ENCODE measurements around the gene STAT5A.
A peak's percentile ranks its signal among the peaks of the same experiment; 100 is the strongest.
"Not testable (repeated sequence)": the region's sequence is repeated elsewhere in the genome, so short reads cannot be mapped to it uniquely, and the experiment has no call there.

STAT5A gene

DNA sequence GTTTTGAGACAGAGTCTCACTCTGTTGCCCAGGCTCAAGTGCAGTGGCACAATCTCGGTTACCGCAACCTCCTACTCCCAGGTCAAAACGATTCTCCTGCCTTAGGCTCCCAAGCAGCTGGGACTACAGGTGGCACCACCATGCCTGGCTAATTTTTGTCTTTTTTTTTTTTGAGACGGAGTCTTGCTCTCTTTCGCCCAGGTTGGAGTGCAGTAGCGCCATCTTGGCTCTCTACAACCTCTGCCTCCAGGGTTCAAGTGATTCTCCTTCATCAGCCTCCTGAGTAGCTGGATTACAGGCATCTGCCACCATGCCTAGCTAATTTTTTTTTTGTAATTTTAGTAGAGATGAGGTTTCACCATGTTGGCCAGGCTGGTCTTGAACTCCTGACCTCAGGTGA, 29.7 kb downstream of the STAT5A start:
- not testable (repeated sequence) for H2AK5ac ChIP-seq (ENCODE audit: low read length, severe bottlenecking); H2BK12ac ChIP-seq (ENCODE audit: low read length in 2 of 2); DNase-seq; H3K27me3 ChIP-seq (ENCODE audit: control insufficient read depth in 1 of 2, insufficient read depth in 1 of 2, low read length in 2 of 2); H3K27ac ChIP-seq (ENCODE audit: low read length, poor library complexity, severe bottlenecking); H3K18ac ChIP-seq (ENCODE audit: low read depth in 1 of 2, low read length in 2 of 2); H2BK120ac ChIP-seq (ENCODE audit: low read depth, low read length); H2BK5ac ChIP-seq (ENCODE audit: low read depth, low read length, poor library complexity, severe bottlenecking); H3K9me3 ChIP-seq (ENCODE audit: control insufficient read depth, low read length); H3K4me3 ChIP-seq (ENCODE audit: insufficient read depth in 1 of 2, low read depth in 1 of 2, low read length in 2 of 2); H4K91ac ChIP-seq (ENCODE audit: low read length); H3K14ac ChIP-seq (ENCODE audit: low read length in 2 of 2); H4K8ac ChIP-seq (ENCODE audit: low read length); H2AFZ ChIP-seq (ENCODE audit: low read depth, low read length); H3K9ac ChIP-seq (ENCODE audit: low read length); H3K4ac ChIP-seq (ENCODE audit: low read depth in 1 of 2, low read length in 2 of 2); H2BK15ac ChIP-seq (ENCODE audit: low read depth, poor library complexity, severe bottlenecking); H3K4me2 ChIP-seq (ENCODE audit: low read length, poor library complexity, severe bottlenecking); H3K4me1 ChIP-seq (ENCODE audit: control insufficient read depth, insufficient read depth, low read depth, low read length); H3K23ac ChIP-seq (ENCODE audit: low read length in 2 of 2)
- Histone ChIP-seq H3K79me1 (replicated peaks; ENCODE audit: low read length, poor library complexity, severe bottlenecking) (peaks cover 28% of the 10 kb centered on the region), H3K36me3 (ENCODE audit: control insufficient read depth in 1 of 2, insufficient read depth in 2 of 2, low read depth in 1 of 2, low read length in 2 of 2) (peaks cover 63 to 93% of the 10 kb centered on the region in 2 experiments)
- WGBS = 95% methylated on average over 6 of the region's 6 CpGs

- Histone ChIP-seq H3K9ac (ENCODE audit: low read length) (no peak overlapping the region), H3K79me1 (replicated peaks; ENCODE audit: low read length, poor library complexity, severe bottlenecking) (peaks cover 24% of the 10 kb centered on the region), H4K91ac (ENCODE audit: low read length) (no peak overlapping the region), H3K23ac (ENCODE audit: low read length in 2 of 2) (no peak overlapping the region), H2BK5ac (ENCODE audit: low read depth, low read length, poor library complexity, severe bottlenecking) (no peak overlapping the region), H2BK15ac (ENCODE audit: low read depth, poor library complexity, severe bottlenecking) (no peak overlapping the region), H3K36me3 (ENCODE audit: control insufficient read depth in 1 of 2, insufficient read depth in 2 of 2, low read depth in 1 of 2, low read length in 2 of 2) (peaks cover 61 to 90% of the 10 kb centered on the region in 2 experiments), H3K4ac (ENCODE audit: low read depth in 1 of 2, low read length in 2 of 2) (no peak overlapping the region), H3K9me3 (ENCODE audit: control insufficient read depth, low read length) (no peaks in the 10 kb centered on the region), H3K27me3 (ENCODE audit: control insufficient read depth in 1 of 2, insufficient read depth in 1 of 2, low read length in 2 of 2) (no peaks in the 10 kb centered on the region), H3K4me1 (ENCODE audit: control insufficient read depth, insufficient read depth, low read depth, low read length) (peaks cover 17% of the 10 kb centered on the region), H3K14ac (ENCODE audit: low read length in 2 of 2) (no peak overlapping the region), H2AK5ac (ENCODE audit: low read length, severe bottlenecking) (no peak overlapping the region), H2AFZ (ENCODE audit: low read depth, low read length) (no peak overlapping the region), H3K4me3 (ENCODE audit: insufficient read depth in 1 of 2, low read depth in 1 of 2, low read length in 2 of 2) (no peak overlapping the region), H3K27ac (ENCODE audit: low read length, poor library complexity, severe bottlenecking) (no peak overlapping the region), H2BK12ac (ENCODE audit: low read length in 2 of 2) (no peak overlapping the region), H2BK120ac (ENCODE audit: low read depth, low read length) (no peak overlapping the region), H4K8ac (ENCODE audit: low read length) (no peak overlapping the region), H3K18ac (ENCODE audit: low read depth in 1 of 2, low read length in 2 of 2) (no peak overlapping the region), H3K4me2 (ENCODE audit: low read length, poor library complexity, severe bottlenecking) (no peak overlapping the region)
- over 99% methylated on average over 4 of the region's 4 CpGs for WGBS
- DNase-seq = no peak
These were observed 33.3 kb downstream of the STAT5A start for GRCh38 chr17:42321555-42321954.

- Histone ChIP-seq H2AFZ (ENCODE audit: low read depth, low read length) (no peak overlapping the region), H3K79me1 (replicated peaks; ENCODE audit: low read length, poor library complexity, severe bottlenecking) (peaks cover 22% of the 10 kb centered on the region), H3K27me3 (ENCODE audit: control insufficient read depth in 1 of 2, insufficient read depth in 1 of 2, low read length in 2 of 2) (no peaks in the 10 kb centered on the region), H3K23ac (ENCODE audit: low read length in 2 of 2) (no peak overlapping the region), H3K14ac (ENCODE audit: low read length in 2 of 2) (no peak overlapping the region), H3K9me3 (ENCODE audit: control insufficient read depth, low read length) (no peaks in the 10 kb centered on the region), H2BK15ac (ENCODE audit: low read depth, poor library complexity, severe bottlenecking) (no peak overlapping the region), H3K9ac (ENCODE audit: low read length) (peak overlapping the region; percentile 39), H3K18ac (ENCODE audit: low read depth in 1 of 2, low read length in 2 of 2) (no peak overlapping the region), H4K91ac (ENCODE audit: low read length) (no peak overlapping the region), H2AK5ac (ENCODE audit: low read length, severe bottlenecking) (no peak overlapping the region), H3K4me1 (ENCODE audit: control insufficient read depth, insufficient read depth, low read depth, low read length) (peaks cover 18% of the 10 kb centered on the region), H4K8ac (ENCODE audit: low read length) (no peak overlapping the region), H3K36me3 (ENCODE audit: control insufficient read depth in 1 of 2, insufficient read depth in 2 of 2, low read depth in 1 of 2, low read length in 2 of 2) (peaks cover 56 to 90% of the 10 kb centered on the region in 2 experiments), H2BK120ac (ENCODE audit: low read depth, low read length) (no peak overlapping the region), H3K4me2 (ENCODE audit: low read length, poor library complexity, severe bottlenecking) (no peak overlapping the region), H2BK5ac (ENCODE audit: low read depth, low read length, poor library complexity, severe bottlenecking) (no peak overlapping the region), H2BK12ac (ENCODE audit: low read length in 2 of 2) (peak overlapping the region in 1 of 2 experiments; percentile 22), H3K27ac (ENCODE audit: low read length, poor library complexity, severe bottlenecking) (no peak overlapping the region), H3K4ac (ENCODE audit: low read depth in 1 of 2, low read length in 2 of 2) (no peak overlapping the region), H3K4me3 (ENCODE audit: insufficient read depth in 1 of 2, low read depth in 1 of 2, low read length in 2 of 2) (no peak overlapping the region)
- 42% methylated on average over 9 of the region's 10 CpGs for WGBS
- DNase-seq = peak; percentile 93
These were observed 34.3 kb downstream of the STAT5A start for GRCh38 chr17:42322382-42323267.

GRCh38 chr17:42323268-42323773, 35.0 kb downstream of the STAT5A start:
- Histone ChIP-seq H2BK120ac (ENCODE audit: low read depth, low read length) (no peak overlapping the region), H3K4me2 (ENCODE audit: low read length, poor library complexity, severe bottlenecking) (no peak overlapping the region), H3K23ac (ENCODE audit: low read length in 2 of 2) (no peak overlapping the region), H4K91ac (ENCODE audit: low read length) (no peak overlapping the region), H3K4ac (ENCODE audit: low read depth in 1 of 2, low read length in 2 of 2) (no peak overlapping the region), H2AK5ac (ENCODE audit: low read length, severe bottlenecking) (no peak overlapping the region), H3K18ac (ENCODE audit: low read depth in 1 of 2, low read length in 2 of 2) (no peak overlapping the region), H3K36me3 (ENCODE audit: control insufficient read depth in 1 of 2, insufficient read depth in 2 of 2, low read depth in 1 of 2, low read length in 2 of 2) (peaks cover 54 to 84% of the 10 kb centered on the region in 2 experiments), H3K9me3 (ENCODE audit: control insufficient read depth, low read length) (no peaks in the 10 kb centered on the region), H3K4me3 (ENCODE audit: insufficient read depth in 1 of 2, low read depth in 1 of 2, low read length in 2 of 2) (no peak overlapping the region), H2AFZ (ENCODE audit: low read depth, low read length) (no peak overlapping the region), H3K27me3 (ENCODE audit: control insufficient read depth in 1 of 2, insufficient read depth in 1 of 2, low read length in 2 of 2) (no peaks in the 10 kb centered on the region), H2BK15ac (ENCODE audit: low read depth, poor library complexity, severe bottlenecking) (no peak overlapping the region), H2BK12ac (ENCODE audit: low read length in 2 of 2) (no peak overlapping the region), H2BK5ac (ENCODE audit: low read depth, low read length, poor library complexity, severe bottlenecking) (no peak overlapping the region), H3K9ac (ENCODE audit: low read length) (no peak overlapping the region), H3K27ac (ENCODE audit: low read length, poor library complexity, severe bottlenecking) (no peak overlapping the region), H3K4me1 (ENCODE audit: control insufficient read depth, insufficient read depth, low read depth, low read length) (peaks cover 18% of the 10 kb centered on the region), H3K79me1 (replicated peaks; ENCODE audit: low read length, poor library complexity, severe bottlenecking) (peaks cover 22% of the 10 kb centered on the region), H3K14ac (ENCODE audit: low read length in 2 of 2) (no peak overlapping the region), H4K8ac (ENCODE audit: low read length) (no peak overlapping the region)
- no peak for DNase-seq
- WGBS = 94% methylated on average over 5 of the region's 5 CpGs

Data from mesenchymal stem cell (in vitro differentiated cells and primary cell).